Measurements from ENCODE around the gene SYTL2.

Gene SYTL2

DNA sequence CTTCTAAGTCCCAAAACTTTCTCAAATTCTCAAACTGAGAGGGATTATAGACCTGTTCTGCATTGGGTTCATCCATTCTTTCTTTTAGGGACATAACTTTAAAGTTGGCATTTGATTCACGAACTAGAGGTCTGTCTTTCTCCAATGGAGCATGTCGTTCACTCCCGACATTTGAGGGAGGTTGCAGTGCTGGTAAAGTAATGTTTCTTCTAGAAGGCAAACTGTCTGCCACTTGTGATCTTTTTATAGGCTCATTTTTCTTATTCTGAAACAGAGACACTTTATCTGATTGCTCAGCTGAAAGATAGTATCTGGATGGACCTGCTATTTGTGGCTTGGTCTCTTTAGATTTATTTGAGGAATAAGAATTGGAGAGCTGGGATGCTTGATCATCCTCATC, 84.6 kb downstream of the SYTL2 start:
- no peak for DNase-seq

DNA sequence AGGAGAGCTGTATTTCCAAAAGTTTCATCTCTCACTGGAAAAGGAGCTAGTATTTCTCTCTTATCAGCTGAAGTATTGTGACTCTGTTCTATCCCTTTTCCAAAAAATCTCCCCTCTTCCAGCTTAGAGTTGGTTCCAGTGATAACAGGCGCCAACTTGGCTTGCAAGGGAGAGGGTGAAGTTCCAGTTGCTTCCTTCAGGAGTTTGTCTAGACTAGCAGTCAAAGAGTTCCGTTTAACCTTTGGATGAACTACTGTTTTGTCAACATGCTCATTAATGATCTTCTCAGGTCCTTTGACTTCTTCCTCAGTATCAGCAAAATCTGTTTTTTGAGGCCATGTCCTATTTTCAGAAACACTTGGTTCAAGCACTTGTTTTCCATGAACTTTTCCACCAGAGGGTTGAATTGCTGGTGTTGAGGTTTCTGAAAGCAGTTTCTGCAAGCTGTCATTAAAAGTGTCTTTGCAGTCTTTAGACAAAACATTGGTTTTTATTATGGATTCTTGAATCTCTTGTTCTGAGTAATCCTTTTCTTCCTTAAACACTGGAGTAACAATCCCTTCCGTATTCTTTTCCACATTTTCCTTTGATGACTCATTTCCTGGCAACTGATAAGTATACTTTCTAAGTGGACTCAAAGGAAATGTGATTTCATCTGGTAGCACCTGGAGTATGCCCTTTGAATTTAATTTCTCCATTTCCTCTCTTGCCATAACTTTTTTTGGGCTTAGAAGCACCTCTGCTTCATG, 85.3 kb downstream of the SYTL2 start:
- no peak for DNase-seq

DNA sequence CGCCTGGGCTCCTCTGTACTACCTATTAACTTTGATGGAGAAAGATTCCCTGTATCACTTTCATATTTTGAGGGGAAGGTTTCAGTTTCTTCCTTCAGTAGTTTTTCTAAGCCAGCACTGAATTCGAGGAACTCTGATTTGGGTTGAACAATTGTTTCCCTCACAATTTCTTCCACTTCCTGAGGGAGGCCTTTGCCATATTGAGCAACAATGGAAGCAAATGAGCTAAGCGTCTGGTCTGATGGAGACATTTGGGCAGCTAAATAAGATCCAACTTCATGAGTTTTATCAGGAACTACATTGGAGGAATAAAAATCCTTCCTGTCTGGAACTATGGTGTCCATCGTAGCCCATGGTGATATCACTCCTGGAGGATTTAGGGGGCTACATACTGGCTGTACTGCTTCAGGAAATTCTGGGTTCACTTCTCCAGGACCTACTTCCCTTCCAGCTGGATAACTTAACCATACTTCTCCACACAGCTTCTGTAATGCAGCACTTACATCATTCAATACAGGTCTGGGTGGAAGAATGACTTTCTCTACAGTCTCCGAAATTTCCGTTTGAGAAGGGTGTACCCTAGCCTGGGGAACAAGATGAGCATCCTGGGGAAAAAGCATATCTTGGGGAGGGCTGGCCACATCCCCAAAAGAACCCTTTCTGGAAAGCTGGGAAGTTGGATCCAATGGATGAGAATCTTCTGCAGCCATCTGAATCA, 86.0 kb downstream of the SYTL2 start:
- DNase-seq: no peak

DNA sequence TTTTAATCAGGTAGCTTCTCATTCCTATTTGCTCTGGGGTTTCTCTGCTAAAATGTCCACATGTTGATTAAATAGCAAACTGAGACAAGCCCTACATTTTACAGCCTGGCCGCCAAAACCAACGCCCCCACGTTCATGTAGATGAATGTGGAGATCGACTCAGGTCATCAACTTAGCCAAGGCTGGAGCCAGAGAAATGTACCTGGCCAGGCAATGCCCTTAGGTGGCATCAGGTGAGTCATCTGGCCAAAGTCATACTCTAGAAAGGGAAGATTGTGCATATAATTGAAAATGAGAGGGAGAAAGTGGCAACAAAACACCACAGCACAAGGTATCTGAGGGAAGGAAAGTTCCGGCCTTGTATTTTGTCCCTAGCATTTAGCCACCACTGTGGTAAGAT, 87.9 kb downstream of the SYTL2 start:
- DNase-seq: no peak

DNA sequence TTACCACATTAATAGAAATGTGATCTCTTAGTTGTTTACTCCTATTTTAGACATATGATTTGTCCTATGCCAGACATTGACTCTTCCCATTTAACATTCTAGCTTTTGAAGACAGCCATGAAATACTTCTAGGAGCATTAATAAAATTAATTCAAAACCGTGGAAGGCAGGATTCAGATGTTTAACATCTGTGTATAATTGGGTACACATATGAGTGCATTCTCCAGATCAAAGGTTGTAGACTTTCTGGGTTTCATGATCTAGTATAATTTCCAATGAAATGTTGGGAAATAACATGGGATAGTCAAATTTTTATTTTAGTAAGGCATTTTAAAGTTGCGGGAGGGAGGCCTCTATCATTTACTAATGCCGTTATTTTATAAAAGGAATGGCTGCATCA, 89.8 kb downstream of the SYTL2 start:
- DNase-seq: no peak

DNA sequence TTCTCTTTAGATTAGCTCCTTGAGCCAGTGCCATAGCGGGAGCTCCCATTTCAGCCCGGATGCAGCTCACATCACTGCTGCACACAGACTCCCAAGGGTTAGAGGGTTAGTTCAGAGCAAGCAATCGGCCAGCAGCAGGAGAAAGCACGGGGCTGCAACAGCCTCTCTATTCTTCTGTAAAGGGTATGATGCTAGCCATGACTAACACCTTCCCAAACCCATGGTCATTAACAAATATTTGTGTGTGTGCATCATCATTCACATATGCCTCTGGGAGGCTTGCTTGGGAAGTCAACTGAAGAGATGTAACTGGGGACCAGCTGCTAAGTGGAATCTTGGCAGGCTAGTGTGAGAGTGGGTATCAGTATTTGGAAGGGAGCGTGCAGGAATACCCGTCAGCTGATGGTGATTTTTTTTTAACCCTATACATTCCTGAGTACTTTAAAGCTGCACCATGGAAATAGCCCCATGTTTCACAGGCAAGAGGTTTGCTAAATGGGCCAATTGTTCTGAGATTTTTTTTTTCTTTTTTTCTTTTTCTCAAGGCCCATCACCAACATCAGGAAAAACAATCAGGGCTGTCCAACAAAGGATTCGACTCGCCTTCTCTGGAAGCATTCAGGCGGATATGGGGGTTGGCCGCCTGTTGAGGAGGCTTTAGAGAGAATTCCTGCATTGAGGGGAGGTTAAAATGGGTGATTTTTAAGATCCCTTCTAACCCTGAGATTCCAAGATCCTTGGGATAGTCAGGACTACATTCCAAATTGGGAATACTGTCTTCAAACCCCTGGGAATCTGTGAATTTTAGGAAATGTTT, 91.7 kb downstream of the SYTL2 start:
- DNase-seq: no peak

DNA sequence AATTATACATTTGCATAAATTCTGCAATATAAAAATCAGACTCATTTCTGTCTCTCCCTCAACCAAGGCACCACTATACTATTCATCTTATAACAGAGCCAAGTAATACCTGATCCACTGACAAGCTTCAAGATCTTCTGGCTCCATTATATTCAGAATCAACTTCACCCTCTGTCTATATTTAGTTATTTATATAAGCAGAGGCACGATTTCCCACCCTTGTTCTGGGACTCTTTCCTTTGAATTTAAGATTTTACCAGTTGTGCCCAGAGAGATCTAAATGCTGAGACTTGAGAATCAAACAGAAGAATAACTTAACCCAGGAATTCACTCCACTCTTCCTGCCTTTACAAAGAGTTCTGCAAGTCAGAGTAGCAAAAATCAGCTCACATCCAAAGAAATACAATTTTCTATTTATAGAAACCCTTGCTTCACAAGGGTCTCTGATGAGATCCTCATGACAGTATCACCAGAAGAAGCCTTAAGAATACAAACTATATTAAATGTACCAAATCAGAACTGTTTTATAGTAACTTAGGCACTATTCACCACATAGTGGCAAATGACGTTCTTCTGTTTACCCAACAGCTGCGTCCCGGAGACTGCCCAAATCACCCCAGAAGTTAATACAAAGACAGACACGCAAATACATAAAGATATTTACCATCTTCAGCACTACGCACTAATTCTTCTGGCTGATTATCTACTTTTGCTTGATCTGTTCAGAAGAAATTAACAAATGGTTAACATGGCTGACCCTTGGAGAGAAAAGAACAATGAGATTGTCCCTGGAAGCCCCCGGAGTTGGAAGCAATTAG, 92.6 kb downstream of the SYTL2 start:
- DNase-seq: no peak

DNA sequence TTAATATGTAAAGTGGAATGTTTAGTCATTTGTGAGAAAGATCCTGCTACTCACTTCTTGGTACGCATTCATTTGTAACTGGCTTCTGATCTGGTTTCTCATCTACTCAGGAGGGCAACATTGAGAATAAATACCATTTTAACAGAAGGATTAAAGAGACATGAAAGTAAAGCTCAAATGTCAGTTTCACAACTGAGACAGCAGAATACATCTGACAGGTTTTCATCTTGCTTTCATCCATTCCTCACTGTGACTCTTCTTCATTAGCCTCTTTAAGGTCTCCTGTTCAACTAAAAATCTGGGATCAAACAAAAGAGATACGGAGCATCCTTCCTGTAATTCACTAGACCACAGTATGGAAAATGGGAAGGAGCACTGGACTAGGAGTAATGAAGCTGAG, 93.5 kb downstream of the SYTL2 start:
- DNase-seq: no peak

DNA sequence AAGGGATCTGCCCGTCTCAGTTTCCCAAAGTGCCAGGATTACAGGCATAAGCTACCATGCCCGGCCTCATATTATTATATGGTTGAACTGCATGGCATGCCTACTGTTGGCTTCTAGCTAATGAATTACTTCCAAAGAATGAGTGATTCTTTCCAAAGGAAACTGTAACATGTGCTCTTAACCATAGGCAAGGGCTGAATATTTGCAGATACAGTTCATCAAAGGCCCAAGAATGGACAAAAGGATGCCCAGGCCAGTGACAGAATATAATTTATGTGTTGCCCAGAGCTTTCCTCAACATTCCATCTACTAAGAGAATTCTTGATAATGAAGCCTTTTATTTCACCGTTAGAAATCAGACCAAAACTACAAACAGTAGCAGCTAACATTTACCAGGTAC, 98.0 kb downstream of the SYTL2 start:
- no peak for DNase-seq

DNA sequence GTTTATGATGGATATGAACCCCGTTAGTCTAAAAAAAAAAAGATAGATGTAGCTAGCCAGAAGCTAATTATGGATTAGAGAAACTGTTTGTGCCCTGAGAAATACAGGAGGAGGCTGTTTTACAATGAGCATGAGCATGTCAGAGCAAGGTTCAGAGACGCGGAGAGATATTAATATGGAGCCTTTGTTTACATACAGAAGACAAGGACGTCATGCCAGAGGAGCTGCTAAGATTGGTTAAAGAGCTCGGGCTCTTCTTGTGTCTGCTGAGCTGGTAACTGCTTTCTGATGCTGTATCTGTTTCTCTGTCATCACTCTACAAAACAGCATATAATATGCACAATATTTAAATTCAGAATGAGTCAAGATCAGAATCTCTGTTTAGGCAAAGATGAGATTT, 100.0 kb downstream of the SYTL2 start:
- no peak for DNase-seq

DNA sequence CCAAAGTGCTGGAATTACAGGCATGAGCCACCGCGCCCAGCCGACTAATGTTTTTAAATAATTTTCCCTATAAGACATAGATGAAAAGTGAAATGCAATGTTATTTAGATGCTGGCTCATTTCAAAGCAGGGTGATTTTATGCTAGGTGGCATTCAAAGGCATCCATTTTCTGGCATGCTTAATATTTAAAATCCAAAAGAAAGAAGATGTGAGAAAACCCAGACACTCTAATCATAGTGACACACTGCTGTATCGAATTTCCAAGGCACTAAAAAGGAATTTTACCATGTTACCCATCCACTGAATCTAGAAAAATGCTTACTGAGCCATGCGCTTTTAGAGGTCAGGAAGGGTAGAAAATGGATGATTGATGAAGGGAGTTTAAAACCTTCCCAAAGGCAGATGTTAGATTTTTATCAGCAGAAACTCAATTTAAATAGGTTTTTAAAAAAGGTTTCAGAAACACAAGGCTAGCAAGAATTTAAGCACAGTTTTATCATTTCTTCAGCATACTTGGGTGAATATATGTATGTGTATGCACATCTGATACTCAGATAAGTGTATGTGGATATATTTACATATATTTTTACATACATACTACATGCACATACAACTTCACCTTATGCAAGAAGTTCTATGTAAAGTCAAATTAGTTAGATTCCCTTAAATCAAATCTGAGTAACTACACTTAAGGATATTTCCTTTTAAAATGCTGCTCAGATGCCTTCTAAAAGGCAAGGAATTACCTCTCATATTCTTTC, 100.8 kb downstream of the SYTL2 start:
- no peak for DNase-seq

DNA sequence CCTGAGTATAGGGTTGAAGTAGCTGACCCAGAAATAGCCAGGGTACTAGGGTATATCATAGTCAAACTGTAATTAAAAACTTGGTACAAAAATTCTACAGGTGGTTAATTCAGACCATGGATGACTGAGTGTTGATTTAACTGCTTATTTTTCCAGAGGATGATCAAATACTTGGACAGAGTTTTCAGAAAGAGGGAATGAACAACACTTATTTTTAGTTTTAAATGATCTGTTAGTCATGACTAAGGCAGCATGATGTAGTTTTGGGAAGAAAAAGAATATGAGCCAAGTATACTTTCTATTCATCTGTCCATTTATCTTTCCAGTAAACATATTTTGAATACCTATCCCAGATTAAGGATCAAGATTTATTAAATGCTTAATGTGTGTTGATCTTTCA, 105.1 kb downstream of the SYTL2 start:
- no peak for DNase-seq

DNA sequence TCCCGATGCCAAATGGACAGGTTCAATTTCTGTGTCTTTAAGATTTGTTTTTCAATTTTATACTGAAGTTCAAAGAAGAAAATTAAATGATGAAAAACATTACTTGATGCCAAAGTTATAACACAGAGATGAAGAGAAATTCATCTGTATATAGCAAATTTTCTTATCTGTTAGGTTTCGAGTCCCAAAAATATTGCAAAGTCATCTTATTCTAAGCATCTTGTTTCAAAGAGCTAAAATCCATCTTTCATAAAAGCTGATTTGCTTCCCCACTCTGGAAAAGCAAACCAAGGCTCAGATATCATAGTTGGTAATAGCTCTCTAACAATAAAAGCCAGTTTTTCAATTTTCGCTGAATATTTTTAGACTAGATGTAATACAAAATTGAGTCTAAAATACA, 106.0 kb downstream of the SYTL2 start:
- no peak for DNase-seq

DNA sequence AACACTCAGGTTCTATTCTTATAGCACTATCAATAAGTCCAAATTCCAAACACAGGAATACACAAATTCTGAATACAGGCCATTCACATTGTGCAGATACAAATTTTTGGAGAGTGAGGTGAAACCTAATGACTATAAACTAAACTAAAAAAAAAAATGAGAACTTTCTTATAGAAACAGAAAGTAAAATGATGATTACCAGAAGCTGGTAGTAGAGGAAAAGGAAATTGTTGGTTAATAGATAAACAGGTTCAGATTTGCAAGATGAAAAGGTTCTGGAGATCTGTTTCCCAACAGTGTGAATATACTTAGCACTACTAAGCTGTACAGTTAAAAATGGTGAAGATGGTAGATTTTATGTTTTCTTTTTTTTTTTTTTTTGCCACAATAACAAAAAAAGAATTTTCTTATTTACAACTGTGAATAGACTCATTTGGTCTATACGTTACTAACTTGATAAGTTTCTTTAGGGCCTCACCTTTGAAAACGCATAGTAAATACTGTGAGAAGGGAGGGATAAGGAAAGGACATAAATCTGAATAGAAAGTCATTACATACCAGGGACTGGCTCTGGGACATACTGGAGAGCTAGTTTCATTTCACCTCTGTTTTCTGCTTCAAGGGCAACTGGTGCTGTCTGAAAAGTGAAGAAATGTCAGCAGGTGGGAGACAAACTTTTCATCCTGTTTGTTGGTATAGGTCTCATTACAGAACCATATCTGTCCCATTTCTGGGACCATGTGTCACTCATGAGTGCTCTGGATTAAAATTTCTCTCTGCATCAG, 110.8 kb downstream of the SYTL2 start:
- DNase-seq: no peak

DNA sequence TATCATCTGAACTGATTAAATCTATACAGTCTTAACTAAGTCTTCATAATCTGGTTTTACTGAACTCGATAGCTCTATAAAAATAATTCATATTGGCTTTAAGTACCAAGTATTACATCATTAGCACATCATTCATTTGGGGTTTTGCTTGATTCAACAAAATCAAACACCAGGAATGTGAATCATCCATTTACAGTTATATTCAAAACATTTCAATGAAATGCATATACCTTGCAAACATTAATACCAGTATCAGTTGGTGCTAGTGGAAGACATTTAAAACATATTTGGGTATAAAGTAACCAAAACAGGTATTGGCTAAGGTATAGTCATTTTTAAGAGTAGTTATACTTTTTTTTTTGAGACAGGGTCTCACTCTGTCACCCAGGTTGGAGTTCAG, 112.7 kb downstream of the SYTL2 start:
- DNase-seq: no peak

DNA sequence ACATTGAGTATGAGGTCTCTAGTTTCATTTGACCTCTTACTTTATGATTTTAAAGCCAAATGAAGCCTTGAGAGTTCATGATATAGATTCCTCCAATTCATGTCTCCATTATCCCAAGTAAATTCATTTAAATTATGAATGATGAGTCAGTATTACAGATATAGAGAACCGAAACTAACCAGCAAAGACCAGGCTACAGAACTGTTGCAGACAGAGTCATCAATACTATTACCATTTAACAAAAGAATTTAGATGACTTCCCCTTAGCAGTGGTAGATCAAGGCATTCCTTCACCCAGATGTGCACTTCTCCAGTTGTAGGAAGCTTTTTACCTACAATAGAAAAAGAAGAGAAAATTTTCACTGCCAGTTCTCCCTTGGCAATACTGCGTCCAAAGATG, 113.2 kb downstream of the SYTL2 start:
- no peak for DNase-seq

DNA sequence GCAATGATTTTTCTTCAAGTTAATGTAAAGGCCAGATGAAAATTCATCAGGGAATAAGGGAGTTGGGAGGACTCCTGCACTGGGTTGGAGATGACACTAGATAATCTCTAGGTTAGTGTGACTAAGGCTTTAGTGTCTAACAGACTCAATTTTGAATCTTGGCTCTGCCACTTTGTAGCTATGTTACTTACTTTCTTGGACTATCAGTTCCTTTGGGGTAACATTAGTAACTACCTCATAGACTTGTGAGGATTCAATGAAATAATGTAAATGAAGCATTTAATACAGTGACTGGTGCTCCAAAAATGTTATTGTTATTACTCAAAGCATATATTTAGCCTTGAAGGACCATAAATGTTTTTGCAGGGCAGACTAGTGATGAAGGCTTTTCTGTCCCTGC, 115.4 kb downstream of the SYTL2 start:
- no peak for DNase-seq

DNA sequence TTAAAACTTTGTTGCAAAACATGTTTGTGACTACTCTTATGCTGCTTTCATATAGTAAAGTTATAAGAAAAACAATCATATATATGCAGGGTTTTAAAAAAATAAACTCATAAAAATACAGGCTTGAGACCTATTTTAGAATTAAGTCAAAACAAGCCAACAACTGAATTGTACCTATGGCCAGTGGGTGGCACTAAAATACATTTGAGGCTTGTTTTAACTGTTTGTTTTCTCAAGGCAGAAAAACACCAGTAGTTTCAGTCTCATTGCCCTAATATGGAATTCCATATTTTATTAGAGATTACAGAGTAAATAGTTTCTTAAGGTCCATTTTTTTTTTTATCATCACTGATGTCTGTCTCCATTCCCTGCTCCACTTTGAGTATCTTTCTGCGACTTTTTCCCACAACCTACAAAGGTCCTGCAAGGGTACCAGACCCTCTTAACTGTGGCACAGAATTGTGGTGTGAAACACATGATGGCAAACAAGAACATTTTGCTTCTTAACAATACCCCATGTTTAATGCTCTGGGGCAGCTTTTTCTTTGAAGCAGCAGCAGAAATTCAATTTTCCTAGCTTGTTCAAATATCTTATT, 116.5 kb downstream of the SYTL2 start:
- DNase-seq: peak; percentile 55

DNA sequence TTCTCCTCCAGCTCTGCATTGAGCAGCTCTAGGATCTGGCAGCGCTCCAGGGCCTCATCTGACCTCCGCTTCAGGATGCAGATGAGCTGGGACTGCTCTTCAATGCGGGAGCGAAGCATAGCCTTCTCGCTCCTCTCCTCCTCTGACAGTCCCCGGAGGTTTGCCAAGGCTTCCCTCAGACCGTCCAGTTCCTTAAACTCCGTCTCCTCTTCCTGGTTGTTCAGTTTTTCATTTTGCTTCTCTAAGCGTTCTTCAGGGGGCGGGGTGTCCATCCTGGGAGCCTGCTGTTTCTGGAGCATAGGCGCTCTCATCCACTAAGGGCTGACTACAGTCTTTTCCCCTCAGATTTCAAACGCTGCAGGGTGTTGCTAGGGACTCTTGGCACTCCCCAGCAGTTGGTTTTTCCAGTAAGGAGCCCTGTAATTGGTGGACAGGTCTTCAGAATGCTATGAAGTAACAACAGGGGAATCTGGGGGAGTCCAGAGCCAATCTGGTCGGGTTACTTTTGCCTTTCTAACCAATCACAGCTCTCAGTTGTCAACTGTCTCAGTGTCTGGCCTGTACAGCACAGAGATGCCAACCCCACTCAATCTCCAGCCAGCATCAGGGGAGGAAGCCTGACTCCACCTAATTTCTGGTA, 125.0 kb downstream of the SYTL2 start, which contains the start of gene CCDC89:
TSS of gene CCDC89 (minus strand) at position 376 of the 640 bp plus-strand sequence. CDS start at position 311, 65 bp downstream.
- no peak for DNase-seq

DNA sequence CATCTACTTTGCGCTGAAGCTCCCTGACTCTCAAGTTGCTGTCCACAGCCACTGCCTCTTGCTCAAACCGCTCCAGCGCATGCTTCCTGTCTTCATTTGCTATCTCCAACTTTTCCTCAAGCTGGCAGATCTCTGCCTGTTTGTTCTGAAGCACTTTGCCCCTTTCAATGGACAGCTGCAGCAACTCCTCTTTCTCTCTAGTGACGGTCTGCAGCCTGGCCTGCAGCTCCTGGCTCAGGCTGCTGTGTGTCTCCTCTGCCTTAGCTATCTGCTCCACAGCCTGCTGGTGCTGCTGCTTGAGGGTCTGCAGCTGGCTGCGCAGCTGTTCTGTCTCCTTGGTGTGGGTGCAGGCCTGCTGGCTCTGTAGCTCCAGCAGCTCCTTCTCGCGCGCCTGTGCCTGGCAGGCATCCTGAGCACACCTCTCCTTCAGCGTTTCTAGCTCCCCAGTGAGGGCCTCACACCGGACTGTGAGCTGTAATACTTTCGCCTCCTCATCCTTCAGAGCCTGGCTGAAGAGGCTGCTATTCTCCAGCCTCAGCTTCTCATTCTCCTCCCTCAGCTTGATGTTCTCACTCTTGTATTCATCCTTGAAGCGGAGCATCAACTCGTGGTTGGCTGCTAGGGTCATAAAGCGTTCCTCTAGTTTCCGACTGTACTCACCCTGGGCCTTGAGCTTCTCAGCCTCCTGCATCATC, 125.7 kb downstream of the SYTL2 start:
- DNase-seq: no peak
